ACHN (cell line): Measurements from ENCODE around the gene NAT14.

Experiments
- DNase-seq: peaks from one replicate; pipeline ENCODE4 v3.0.0-alpha.2; 2015
- in situ Hi-C: cut with HindIII; loops from 2 replicates; pipeline ENCODE4 v1.10.0; 2017; ENCODE audit warnings: low sequenced_read_pairs, low pct_ligation_motif_present, low pct_unique_long_range_greater_than_20kb

NAT14 gene

DNA sequence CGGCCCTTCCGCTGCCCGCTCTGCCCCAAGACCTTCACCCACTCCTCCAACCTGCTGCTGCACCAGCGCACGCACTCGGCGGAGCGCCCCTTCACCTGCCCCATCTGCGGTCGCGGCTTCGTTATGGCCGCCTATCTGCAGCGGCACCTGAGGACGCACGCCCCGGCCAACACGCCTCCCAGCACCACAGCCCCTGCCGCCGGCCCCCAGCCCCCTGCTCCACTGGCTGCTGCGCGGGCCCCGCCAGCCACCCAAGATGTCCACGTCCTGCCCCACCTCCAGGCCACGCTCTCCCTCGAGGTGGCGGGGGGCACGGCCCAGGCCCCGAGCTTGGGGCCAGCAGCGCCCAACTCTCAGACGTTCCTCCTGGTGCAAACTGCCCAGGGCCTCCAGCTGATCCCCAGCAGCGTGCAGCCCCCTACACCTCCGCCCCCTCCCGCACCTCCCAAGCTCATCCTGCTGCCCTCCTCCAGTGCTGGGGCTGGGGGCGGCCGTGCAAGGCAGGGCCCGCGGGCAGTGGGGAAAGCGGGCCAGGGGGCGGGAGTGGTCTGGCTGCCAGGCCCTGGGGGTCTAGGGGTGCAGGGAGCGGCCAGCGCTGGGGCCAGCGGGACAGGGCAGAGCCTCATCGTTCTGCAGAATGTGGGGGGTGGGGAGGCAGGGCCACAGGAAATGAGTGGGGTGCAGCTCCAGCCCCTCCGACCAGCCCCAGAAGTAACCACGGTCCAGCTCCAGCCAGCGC is 1.9 kb upstream of the NAT14 start:
- in situ Hi-C loops = no loop called here

DNA sequence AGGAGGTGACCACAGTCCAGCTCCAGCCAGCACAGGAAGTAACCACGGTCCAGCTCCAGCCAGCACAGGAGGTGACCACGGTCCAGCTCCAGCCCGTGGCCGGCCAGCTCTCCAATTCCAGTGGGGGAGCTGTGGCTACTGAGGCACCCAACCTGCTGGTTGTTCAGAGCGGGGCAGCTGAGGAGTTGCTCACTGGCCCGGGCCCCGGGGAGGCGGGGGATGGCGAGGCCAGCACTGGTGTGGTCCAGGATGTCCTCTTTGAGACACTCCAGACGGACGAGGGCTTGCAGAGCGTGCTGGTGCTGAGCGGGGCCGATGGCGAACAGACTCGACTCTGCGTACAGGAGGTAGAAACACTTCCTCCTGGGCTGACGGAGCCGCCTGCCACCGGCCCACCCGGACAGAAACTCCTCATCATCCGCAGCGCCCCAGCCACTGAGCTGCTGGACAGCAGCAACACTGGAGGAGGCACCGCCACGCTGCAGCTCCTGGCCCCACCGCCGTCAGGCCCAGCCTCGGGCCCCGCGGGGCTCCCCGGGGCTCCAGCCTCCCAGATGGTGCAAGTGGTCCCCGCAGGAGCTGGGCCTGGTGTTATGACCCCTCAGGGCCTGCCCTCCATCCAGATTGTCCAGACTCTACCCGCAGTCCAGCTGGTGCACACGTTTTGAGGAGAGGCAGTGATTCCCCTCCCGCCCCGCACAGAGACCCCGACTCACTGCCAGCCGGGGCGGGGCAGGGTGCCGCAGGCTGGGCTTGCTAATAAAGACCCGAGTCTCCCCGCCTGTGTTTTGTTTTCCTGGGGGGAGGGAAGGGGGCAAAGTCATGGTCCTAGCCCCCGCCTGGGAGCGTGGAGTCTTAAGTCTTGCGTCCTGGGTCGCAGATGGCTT is 1.0 kb upstream of the NAT14 start:
- in situ Hi-C loops = no loop called here
- DNase-seq = no peak

More for the DNA sequence above, 1.9 kb upstream of the NAT14 start:
- DNase-seq = no peak

DNA sequence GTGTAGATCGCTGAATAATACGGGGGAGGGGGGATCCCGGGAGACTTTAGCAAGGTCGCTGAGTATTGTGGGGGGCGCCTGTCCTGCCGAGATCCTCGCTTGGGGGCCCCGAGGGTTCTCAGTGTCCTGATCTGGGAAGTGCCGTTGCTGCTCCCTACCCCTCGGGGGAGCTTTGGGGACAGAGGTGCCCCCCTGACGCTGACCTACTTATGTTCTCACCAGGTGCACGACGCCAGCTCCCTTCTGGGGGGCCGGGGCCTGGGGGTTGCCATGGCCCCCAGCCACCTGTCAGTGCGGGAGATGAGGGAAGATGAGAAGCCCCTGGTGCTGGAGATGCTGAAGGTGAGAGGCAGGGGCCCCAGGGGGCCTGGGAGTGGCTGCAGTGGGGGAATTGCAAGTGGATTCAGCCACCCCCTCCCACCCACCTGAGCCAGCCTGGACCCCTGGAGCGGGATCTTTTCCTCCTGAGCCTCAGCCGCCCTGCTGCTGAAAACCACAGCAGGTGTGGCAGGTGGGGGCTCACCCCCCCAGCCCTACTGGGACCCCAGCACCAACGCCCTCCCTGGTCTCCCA is 537 bp downstream of the NAT14 start:
- no peak for DNase-seq

DNA sequence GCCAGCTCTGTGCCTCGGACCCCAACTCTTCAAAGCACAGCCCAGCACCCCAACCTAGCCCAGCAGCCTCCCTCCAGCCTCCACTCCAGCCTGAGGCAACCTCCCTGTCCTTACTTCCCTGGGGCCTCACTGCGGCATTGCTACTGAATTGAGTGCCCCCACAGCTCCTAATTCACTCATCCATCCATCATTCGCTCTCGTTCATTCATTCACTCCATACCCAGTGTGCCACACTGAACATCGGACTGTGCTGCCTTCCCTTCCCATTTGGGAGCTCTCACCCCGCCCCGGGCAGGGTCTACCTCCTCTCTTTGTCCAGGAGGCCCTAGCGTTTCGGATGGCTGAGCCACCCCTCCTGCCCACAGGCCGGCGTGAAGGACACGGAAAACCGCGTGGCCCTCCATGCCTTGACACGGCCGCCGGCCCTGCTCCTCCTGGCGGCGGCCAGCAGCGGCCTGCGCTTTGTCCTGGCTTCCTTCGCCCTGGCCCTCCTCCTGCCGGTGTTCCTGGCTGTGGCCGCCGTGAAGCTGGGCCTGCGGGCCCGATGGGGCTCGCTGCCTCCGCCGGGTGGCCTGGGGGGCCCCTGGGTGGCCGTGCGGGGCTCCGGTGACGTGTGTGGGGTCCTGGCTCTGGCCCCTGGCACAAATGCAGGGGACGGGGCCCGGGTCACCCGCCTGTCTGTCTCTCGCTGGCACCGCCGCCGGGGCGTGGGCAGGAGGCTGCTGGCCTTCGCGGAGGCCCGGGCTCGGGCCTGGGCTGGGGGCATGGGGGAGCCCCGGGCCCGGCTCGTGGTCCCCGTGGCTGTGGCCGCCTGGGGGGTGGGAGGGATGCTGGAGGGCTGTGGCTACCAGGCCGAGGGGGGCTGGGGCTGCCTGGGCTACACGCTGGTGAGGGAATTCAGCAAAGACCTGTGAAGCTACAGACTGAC is 1.3 kb downstream of the NAT14 start:
- in situ Hi-C loops = no loop called here
- no peak for DNase-seq

More for the DNA sequence above, 537 bp downstream of the NAT14 start:
- in situ Hi-C loops = no loop called here

DNA sequence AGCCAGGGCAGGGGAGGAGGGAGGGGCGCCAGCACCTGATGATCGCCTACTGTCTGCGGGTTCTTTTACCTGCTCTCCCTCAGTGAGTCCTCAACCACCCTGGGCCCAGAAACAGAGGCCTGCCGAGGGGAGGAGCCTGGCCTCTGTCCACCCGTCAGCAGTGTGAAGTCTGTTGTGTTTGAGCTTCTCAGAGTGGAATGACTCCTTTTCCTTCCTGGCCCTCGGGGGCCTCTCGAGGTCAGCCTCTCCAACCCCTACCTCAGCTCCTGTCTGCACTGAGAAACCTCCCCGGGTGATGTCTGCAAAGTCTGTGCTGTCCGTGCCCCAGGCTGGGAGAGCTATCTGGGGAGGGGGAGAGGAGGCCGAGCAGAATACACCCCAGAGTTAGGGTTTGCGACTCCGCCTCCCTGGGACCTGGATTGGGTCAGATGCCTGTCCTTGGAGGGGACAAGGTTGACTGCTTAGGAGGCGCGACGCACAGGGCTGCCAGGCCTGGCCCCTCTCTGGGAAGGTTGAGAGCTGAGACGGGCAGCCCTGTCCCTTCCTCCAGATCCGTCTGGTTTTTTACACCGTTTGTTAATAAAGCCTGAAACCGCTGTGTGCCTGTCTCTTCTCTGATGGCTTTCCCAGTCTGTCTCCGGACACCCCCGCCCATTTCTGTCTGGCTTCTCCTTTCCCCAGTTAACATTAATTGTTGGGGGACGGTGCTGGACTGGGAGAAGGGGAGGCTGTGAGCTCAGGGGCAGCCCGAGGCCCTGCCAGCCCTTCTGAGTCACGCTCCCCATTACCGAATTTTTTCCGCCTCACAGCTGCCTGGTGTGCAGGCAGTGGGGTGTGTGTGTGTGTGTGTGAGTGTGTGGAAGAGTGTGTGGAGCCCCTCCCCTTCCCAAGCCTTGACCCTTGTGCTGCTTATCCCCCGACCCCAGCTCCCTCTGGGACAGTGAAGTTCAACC is 2.3 kb downstream of the NAT14 start:
- peak; percentile 83 for DNase-seq
- in situ Hi-C loops = no loop called here

DNA sequence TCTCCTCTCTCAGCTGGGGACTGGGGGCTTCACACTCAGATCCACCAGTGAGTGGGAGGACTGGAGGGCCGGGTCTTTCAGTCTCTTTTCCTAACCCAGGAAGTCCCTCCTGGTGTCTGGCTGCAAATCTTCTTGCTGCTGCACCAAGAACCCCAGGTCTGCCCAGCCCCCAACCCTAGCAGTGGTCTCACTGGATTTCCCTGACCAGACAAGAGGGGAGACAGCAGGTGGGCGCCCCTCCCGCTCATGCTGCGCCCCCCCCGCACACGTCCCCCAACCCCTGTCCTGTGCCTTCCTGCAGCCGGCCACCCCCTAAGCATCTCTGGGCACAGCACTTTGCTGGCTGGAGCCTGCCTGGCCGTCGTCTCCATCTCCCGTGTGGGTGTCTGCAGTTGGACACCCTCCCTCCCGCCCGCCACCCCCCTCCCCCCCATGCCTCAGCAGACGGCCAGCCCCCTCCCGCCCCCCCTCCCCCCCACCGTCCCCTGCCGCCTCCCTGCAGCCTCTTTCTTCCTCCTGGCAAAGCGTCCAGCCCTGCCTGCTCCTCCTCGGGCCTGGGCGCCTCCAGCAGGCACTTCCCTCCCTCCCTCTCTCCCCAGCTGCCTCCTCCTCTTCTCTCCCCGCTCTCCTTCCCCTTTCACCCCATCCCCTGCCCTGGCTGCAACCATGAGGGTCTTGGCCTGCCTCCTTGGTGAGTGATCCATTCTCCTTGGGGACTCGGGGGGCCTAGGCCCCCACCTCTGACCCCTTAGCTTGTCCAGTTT is 3.1 kb downstream of the NAT14 start, which contains the start of gene SSC5D:
Gene SSC5D, plus strand, starts transcription at position 513 of the 764 bp plus-strand sequence. Its CDS starts 154 bp downstream, at position 667.
- DNase-seq = peak; percentile 17
- in situ Hi-C loops = no loop called here

DNA sequence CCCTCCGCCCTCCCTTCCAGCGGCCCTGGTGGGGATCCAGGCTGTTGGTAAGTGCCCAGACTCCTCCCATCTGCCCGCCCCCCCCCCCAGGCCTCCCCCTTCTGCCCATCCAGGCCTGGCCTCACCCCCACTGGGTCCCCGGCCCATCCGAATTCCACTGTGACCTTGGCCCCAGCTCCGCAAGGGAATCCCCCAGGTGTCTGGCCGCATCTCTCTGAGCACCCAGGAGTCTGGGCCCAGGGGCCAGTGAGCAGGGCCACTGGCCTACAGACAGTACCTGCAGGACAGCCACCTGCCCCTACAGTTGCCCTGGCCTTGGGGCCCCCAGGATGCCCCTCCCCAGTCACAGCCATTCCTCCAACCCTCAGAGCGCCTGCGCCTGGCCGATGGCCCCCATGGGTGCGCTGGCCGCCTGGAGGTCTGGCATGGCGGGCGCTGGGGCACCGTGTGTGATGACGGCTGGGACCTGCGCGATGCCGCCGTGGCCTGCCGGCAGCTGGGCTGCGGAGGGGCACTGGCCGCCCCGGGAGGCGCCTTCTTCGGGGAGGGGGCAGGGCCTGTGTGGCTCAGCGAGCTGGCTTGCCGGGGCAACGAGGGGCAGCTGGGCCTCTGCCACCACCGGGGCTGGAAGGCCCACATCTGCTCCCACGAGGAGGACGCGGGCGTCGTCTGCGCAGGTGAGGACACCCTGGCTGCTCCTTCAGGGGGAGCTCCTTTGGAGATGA is 4.2 kb downstream of the NAT14 start:
- no peak for DNase-seq
- in situ Hi-C loops = no loop called here

DNA sequence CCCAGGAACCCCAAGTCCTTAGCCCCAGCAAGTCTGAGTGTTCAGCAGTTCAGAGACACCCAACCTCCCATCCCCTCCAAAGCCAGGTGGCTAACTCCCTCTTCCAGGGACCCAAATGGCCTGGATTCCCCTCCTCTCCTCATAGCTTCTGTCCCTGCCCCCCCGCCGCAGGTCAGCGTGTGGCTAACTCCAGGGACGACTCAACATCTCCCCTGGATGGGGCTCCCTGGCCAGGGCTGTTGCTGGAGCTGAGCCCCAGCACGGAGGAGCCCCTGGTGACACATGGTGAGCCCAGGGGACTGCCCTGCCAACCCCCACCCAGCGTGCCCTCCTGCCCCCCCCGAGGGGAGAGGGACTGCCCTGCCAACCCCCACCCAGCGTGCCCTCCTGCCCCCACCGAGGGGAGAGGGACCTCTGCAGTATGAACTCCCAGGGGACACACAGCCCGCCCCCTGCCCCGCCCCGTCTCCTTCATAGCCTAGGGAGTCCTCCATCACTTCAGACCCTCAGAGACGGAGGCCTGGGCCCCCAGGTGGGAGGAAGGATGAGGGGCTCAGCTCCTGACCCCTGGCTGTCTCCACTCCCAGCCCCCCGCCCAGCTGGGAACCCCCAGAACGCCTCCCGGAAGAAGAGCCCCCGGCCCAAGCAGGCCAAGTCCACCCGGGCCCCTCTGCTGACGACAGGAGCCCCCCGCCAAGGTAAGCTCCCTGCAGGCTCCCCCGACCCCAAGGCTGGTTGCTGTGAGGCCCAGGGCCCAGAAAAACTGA is 4.9 kb downstream of the NAT14 start:
- no peak for DNase-seq
- in situ Hi-C loops = no loop called here

DNA sequence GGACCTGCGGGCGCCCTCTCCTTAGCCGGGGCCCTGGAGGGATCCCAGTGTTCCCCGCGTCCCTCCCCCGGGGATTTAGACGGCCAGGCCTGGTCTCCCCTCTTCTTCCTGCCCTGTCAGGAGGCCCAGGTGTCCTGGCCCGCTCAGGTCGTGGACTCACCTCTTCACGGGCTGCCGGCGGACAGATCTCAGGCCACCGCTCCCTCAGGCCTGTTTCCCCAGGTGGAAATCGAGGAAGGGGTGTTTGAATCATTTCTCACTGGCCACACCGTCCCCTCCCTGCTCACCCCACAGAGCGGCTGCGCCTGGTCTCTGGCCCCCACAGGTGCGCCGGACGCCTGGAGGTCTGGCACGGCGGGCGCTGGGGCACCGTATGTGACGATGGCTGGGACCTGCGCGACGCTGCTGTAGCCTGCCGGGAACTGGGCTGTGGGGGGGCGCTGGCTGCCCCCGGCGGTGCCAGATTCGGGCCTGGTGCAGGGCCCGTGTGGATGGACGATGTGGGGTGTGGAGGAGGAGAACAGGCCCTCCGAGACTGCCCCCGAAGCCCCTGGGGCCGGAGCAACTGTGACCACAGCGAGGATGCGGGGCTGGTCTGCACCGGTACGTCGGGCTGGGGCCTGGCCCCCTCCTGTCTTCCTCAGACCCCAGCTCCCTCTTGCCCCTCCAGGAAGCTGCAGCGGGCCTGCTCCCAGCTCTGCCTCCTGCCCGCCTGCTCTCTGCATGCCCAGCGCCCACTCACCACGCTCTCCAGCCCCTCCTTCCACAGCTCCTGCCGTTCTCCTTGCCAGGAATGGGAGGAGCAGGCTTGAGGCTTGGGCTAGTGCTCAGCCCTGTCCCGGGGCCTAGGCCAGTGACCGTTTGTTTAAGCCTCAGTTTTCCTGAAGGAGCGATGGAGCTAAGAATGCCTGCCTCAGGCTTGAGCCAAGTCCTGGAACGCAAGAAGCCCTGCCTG is 5.8 kb downstream of the NAT14 start:
- in situ Hi-C loops = no loop called here
- no peak for DNase-seq

DNA sequence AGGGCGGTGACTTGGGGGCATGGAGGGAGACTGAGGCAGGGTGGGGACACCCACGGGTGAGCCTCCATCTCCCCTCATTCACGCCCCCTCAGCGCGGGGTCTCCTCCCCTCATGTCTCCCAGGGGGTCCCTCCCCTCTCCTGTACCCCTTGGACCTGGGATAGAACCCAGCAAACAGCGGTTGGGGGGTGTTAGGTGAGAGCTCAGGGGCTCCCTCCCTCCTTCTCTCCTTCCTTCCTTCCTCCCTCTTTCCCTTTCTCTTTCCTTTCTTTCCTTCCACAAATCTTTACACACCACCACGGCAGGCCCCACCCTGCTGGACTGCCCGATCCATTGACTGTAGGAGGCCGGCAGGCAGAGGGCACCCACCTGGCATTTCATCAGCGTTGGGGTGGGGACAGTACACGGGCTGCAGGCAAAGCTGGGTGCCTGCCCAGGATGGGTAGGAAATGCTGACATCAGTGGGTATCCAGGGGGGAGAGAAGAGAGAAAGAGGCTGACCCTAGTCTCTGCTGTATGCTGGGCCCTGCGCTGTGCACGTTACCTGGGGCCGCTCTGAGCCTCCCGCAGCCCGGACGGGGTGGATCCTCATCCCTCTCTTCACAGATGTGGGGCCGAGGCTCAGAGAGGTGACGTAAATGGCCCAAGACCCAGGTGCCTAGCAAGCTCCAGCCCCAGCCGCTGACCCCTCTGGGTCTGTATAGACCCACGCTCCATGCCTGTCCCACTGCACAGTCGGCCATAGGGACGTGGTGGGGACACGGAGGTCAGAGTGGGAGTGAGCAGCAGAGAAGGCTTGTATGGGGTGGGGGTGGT is 6.8 kb downstream of the NAT14 start:
- DNase-seq = no peak
- in situ Hi-C loops = no loop called here

DNA sequence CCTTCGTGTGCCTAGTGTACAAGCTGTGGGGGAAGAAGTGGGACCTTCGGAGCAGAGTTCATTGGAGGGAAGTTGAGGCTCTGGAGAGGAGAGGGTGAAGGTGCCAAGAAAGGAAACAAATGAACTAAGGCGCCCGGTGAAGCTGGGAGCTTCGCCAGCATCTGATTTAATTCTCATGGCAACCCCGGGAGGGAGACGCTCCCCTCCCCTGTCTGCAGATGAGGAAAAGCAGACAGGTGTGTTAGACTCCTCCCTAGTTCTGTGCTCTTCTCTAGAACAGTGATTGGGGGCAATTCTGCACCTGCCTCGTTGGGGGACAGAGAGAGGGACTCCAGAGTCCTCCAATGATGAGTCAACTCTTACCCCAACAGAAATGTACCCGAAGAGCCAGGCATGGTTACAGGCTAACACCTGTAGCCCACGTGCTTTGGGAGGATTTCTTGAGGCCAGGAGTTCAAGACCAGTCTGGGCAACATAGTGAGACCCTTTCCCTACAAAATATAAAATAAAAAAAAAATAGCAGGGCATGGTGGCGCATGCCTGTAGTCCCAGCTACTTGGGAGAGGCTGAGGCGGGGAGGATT is 7.5 kb downstream of the NAT14 start:
- no peak for DNase-seq
- in situ Hi-C loops = no loop called here

DNA sequence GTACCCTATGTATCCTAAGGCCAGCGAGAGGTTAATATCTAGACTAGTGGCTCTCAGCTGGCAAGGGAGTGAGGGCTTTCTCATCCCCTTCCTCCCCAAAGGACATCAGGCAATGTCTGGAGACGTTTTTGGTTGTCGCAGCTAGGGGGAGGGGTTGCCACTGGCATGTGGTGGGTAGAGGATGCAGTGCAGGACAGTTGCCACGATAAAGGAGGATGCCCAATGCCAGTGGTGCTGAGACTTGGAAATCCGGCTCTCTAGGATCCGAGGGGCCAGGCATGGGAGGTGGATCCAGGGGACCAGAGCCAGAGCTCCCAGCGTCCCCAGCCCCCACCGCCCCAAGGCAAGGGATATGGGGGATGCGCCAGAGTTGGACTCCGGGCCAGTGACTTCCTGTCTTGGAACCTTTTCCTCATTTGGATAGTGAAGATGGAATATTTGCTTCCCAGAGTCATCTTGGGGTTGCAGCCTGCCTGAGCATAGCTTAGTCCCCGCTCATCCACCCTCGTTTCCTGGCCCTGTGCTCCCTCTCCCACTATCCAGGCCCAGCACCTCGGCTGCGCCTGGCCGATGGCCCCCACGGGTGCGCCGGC is 8.2 kb downstream of the NAT14 start:
- DNase-seq = no peak
- in situ Hi-C loops = no loop called here

DNA sequence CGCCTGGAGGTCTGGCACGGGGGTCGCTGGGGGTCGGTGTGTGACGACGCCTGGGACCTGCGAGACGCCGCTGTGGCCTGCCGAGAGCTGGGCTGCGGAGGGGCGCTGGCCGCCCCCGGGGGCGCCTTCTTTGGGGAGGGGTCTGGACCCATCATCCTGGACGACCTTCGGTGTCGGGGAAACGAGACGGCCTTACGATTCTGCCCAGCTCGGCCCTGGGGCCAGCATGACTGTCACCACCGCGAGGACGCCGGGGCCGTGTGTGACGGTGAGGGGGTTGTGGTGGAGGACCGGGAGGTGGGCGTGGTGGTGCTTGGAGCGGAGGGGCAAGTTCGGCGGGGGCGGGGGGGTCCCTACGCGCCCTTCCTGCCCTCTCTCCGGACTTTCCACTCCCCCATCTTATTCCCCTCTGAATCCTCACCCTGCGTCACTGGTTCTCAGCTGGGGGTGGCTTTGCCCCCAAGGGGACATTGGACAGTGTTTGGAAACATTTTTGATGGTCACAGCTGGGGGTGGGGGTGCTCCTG is 8.7 kb downstream of the NAT14 start:
- DNase-seq = no peak
- in situ Hi-C loops = no loop called here
